ENCODE data around the gene ENTREP1.

Gene ENTREP1

GRCh38 chr9:69371001-69371400 lies 46.0 kb downstream of the ENTREP1 start:
- DNase-seq = no peak
- H3K4me3 Mint-ChIP-seq = no peak overlapping the region
- H3K4me1 Mint-ChIP-seq (ENCODE audit: low read depth) = no peaks in the 10 kb centered on the region
- H3K36me3 Mint-ChIP-seq (ENCODE audit: low read depth) = no peaks in the 10 kb centered on the region
- no peak overlapping the region for H3K27ac Mint-ChIP-seq
- H3K9me3 Mint-ChIP-seq = no peaks in the 10 kb centered on the region
- H3K27me3 Mint-ChIP-seq = peaks cover 21% of the 10 kb centered on the region

- no peaks in the 10 kb centered on the region for H3K9me3 Mint-ChIP-seq
- peaks cover 8% of the 10 kb centered on the region for H3K27me3 Mint-ChIP-seq
- H3K27ac Mint-ChIP-seq = no peak overlapping the region
- H3K36me3 Mint-ChIP-seq (ENCODE audit: low read depth) = no peaks in the 10 kb centered on the region
- no peaks in the 10 kb centered on the region for H3K4me1 Mint-ChIP-seq (ENCODE audit: low read depth)
- no peak overlapping the region for H3K4me3 Mint-ChIP-seq
- no peak for DNase-seq
Measured at GRCh38 chr9:69376651-69377050, 51.6 kb downstream of the ENTREP1 start.

GRCh38 chr9:69377291-69377690 lies 52.3 kb downstream of the ENTREP1 start:
- DNase-seq = no peak
- Mint-ChIP-seq H3K9me3 (no peaks in the 10 kb centered on the region), H3K27ac (no peak overlapping the region), H3K36me3 (ENCODE audit: low read depth) (no peaks in the 10 kb centered on the region), H3K27me3 (peaks cover 8% of the 10 kb centered on the region), H3K4me3 (no peak overlapping the region), H3K4me1 (ENCODE audit: low read depth) (no peaks in the 10 kb centered on the region)

- peaks cover 11% of the 10 kb centered on the region for H3K27me3 Mint-ChIP-seq
- no peaks in the 10 kb centered on the region for H3K4me1 Mint-ChIP-seq (ENCODE audit: low read depth)
- no peak overlapping the region for H3K4me3 Mint-ChIP-seq
- DNase-seq = no peak
- H3K36me3 Mint-ChIP-seq (ENCODE audit: low read depth) = no peaks in the 10 kb centered on the region
- H3K9me3 Mint-ChIP-seq = no peaks in the 10 kb centered on the region
- H3K27ac Mint-ChIP-seq = no peak overlapping the region
Measured at GRCh38 chr9:69377981-69378380, 53.0 kb downstream of the ENTREP1 start.

- Mint-ChIP-seq H3K36me3 (ENCODE audit: low read depth) (no peaks in the 10 kb centered on the region), H3K4me3 (no peak overlapping the region), H3K4me1 (ENCODE audit: low read depth) (no peaks in the 10 kb centered on the region), H3K27ac (no peak overlapping the region), H3K27me3 (peaks cover 19% of the 10 kb centered on the region), H3K9me3 (no peaks in the 10 kb centered on the region)
- no peak for DNase-seq
Measured at GRCh38 chr9:69379270-69379982, 54.4 kb downstream of the ENTREP1 start.

GRCh38 chr9:69380301-69380700 lies 55.3 kb downstream of the ENTREP1 start:
- no peak for DNase-seq
- no peaks in the 10 kb centered on the region for H3K9me3 Mint-ChIP-seq
- H3K36me3 Mint-ChIP-seq (ENCODE audit: low read depth) = no peaks in the 10 kb centered on the region
- no peak overlapping the region for H3K27ac Mint-ChIP-seq
- no peaks in the 10 kb centered on the region for H3K4me1 Mint-ChIP-seq (ENCODE audit: low read depth)
- H3K4me3 Mint-ChIP-seq = no peak overlapping the region
- peaks cover 19% of the 10 kb centered on the region for H3K27me3 Mint-ChIP-seq

- no peak for DNase-seq
- Mint-ChIP-seq H3K27ac (no peak overlapping the region), H3K4me3 (no peak overlapping the region), H3K4me1 (ENCODE audit: low read depth) (no peaks in the 10 kb centered on the region), H3K27me3 (peaks cover 21% of the 10 kb centered on the region), H3K36me3 (ENCODE audit: low read depth) (no peaks in the 10 kb centered on the region), H3K9me3 (no peaks in the 10 kb centered on the region)
Measured at GRCh38 chr9:69380811-69381210, 55.8 kb downstream of the ENTREP1 start.

- Mint-ChIP-seq H3K27me3 (peaks cover 21% of the 10 kb centered on the region), H3K36me3 (ENCODE audit: low read depth) (no peaks in the 10 kb centered on the region), H3K9me3 (no peaks in the 10 kb centered on the region), H3K4me3 (no peak overlapping the region), H3K4me1 (ENCODE audit: low read depth) (no peaks in the 10 kb centered on the region), H3K27ac (no peak overlapping the region)
- no peak for DNase-seq
Measured at GRCh38 chr9:69382135-69382534, 57.1 kb downstream of the ENTREP1 start.

GRCh38 chr9:69385581-69386033 lies 60.6 kb downstream of the ENTREP1 start:
- peaks cover 15% of the 10 kb centered on the region for H3K27me3 Mint-ChIP-seq
- no peaks in the 10 kb centered on the region for H3K4me1 Mint-ChIP-seq (ENCODE audit: low read depth)
- H3K4me3 Mint-ChIP-seq = no peak overlapping the region
- H3K9me3 Mint-ChIP-seq = no peaks in the 10 kb centered on the region
- no peak overlapping the region for H3K27ac Mint-ChIP-seq
- DNase-seq = no peak
- no peaks in the 10 kb centered on the region for H3K36me3 Mint-ChIP-seq (ENCODE audit: low read depth)

GRCh38 chr9:69386651-69387050 lies 61.6 kb downstream of the ENTREP1 start:
- Mint-ChIP-seq H3K4me1 (ENCODE audit: low read depth) (no peaks in the 10 kb centered on the region), H3K4me3 (no peak overlapping the region), H3K36me3 (ENCODE audit: low read depth) (no peaks in the 10 kb centered on the region), H3K27me3 (peaks cover 15% of the 10 kb centered on the region), H3K9me3 (no peaks in the 10 kb centered on the region), H3K27ac (no peak overlapping the region)
- no peak for DNase-seq

GRCh38 chr9:69388596-69388995 lies 63.6 kb downstream of the ENTREP1 start:
- Mint-ChIP-seq H3K27me3 (peaks cover 12% of the 10 kb centered on the region), H3K4me1 (ENCODE audit: low read depth) (no peaks in the 10 kb centered on the region), H3K9me3 (no peaks in the 10 kb centered on the region), H3K27ac (no peak overlapping the region), H3K4me3 (no peak overlapping the region), H3K36me3 (ENCODE audit: low read depth) (no peaks in the 10 kb centered on the region)
- no peak for DNase-seq

- H3K4me1 Mint-ChIP-seq (ENCODE audit: low read depth) = no peaks in the 10 kb centered on the region
- no peak overlapping the region for H3K4me3 Mint-ChIP-seq
- no peaks in the 10 kb centered on the region for H3K36me3 Mint-ChIP-seq (ENCODE audit: low read depth)
- peaks cover 7% of the 10 kb centered on the region for H3K27me3 Mint-ChIP-seq
- no peak for DNase-seq
- no peak overlapping the region for H3K27ac Mint-ChIP-seq
- H3K9me3 Mint-ChIP-seq = no peaks in the 10 kb centered on the region
Measured at GRCh38 chr9:69389437-69389995, 64.5 kb downstream of the ENTREP1 start.

GRCh38 chr9:69391487-69391886 lies 66.5 kb downstream of the ENTREP1 start:
- no peak for DNase-seq
- Mint-ChIP-seq H3K36me3 (ENCODE audit: low read depth) (no peaks in the 10 kb centered on the region), H3K4me3 (no peak overlapping the region), H3K4me1 (ENCODE audit: low read depth) (no peaks in the 10 kb centered on the region), H3K27ac (no peak overlapping the region), H3K27me3 (peaks cover 3% of the 10 kb centered on the region), H3K9me3 (no peaks in the 10 kb centered on the region)

GRCh38 chr9:69391946-69392345 lies 66.9 kb downstream of the ENTREP1 start:
- Mint-ChIP-seq H3K9me3 (no peaks in the 10 kb centered on the region), H3K27ac (no peak overlapping the region), H3K4me3 (no peak overlapping the region), H3K36me3 (ENCODE audit: low read depth) (no peaks in the 10 kb centered on the region), H3K27me3 (peaks cover 3% of the 10 kb centered on the region), H3K4me1 (ENCODE audit: low read depth) (no peaks in the 10 kb centered on the region)
- no peak for DNase-seq

GRCh38 chr9:69392826-69393225 lies 67.8 kb downstream of the ENTREP1 start:
- H3K36me3 Mint-ChIP-seq (ENCODE audit: low read depth) = no peaks in the 10 kb centered on the region
- no peak overlapping the region for H3K27ac Mint-ChIP-seq
- H3K4me1 Mint-ChIP-seq (ENCODE audit: low read depth) = no peaks in the 10 kb centered on the region
- no peak overlapping the region for H3K4me3 Mint-ChIP-seq
- DNase-seq = no peak
- no peaks in the 10 kb centered on the region for H3K9me3 Mint-ChIP-seq
- H3K27me3 Mint-ChIP-seq = peaks cover 3% of the 10 kb centered on the region

Measured in activated T-cell treated with anti-CD3 and anti-CD28 coated beads, Interleukin-2, amount 50 U/mL, for 24 hours (primary cell).